Measurements from ENCODE around the gene DNAJB12. TPM values are rescaled to one million over a fixed set of nuclear protein-coding genes. Genes with fewer than 3 reads are reported as not detected.
"Not testable (repeated sequence)": the region's sequence is repeated elsewhere in the genome, so short reads cannot be mapped to it uniquely, and the experiment has no call there.

Gene DNAJB12
- total and polyA plus RNA-seq, 8 donors, result 14.6 to 22.0 (median 18.8) TPM

GRCh38 chr10:72303424-72304128 is 51.1 kb downstream of the DNAJB12 start:
- no peak for FAIRE-seq
- TF ChIP-seq CTCF (IDR thresholded peaks at IDR 0.05), result no peak
- H3K9me3 ChIP-seq, result no peaks in the 10 kb centered on the region
- H3K27me3 ChIP-seq, result no peaks in the 10 kb centered on the region
- no peak overlapping the region for H3K27ac ChIP-seq
- no peaks in the 10 kb centered on the region for H3K36me3 ChIP-seq
- intact Hi-C loops (cut with DNase I), result no loop called here
- peaks cover 0 to 6% (median 0%) of the 10 kb centered on the region in 3 donors for H3K4me1 ChIP-seq
- 83 to 89% methylated on average over 8 of the region's 8 CpGs for WGBS, 2 donors
- no peak overlapping the region for H3K4me3 ChIP-seq
- no peak for DNase-seq
- no peak for ATAC-seq

- 86 to 90% methylated on average over 16 of the region's 16 CpGs for WGBS, 2 donors
- no peaks in the 10 kb centered on the region for H3K27me3 ChIP-seq
- intact Hi-C loops (cut with DNase I), result no loop called here
- DNase-seq (peak in 1 of 6 donors; percentile 56), FAIRE-seq (no peak), ATAC-seq (no peak)
- H3K27ac ChIP-seq, result peak overlapping the region; percentile 22 to 93 (median 90)
- H3K9me3 ChIP-seq, result no peaks in the 10 kb centered on the region
- no peaks in the 10 kb centered on the region for H3K36me3 ChIP-seq
- H3K4me1 ChIP-seq, result peaks cover 0 to 11% (median 11%) of the 10 kb centered on the region in 3 donors
- TF ChIP-seq CTCF (IDR thresholded peaks at IDR 0.05), result no peak
- no peak overlapping the region for H3K4me3 ChIP-seq
These were observed 55.9 kb downstream of the DNAJB12 start for GRCh38 chr10:72298592-72299519.

- FAIRE-seq, result no peak
- DNase-seq, result peak; percentile 91 to 98 (median 96)
- Histone ChIP-seq H3K4me1 (peaks cover 0 to 11% (median 11%) of the 10 kb centered on the region in 3 donors), H3K9me3 (no peaks in the 10 kb centered on the region), H3K27ac (peak overlapping the region; percentile 77 to 93 (median 90)), H3K4me3 (peak overlapping the region; percentile 33 to 67 (median 53)), H3K27me3 (no peaks in the 10 kb centered on the region), H3K36me3 (no peaks in the 10 kb centered on the region)
- peak; percentile 94 to 97 (median 96) for ATAC-seq
- WGBS, 2 donors, result 11 to 12% methylated on average over 54 to 55 of the region's 55 CpGs
- intact Hi-C loops (cut with DNase I), result no loop called here
- no peak for TF ChIP-seq CTCF (IDR thresholded peaks at IDR 0.05)
These were observed 56.7 kb downstream of the DNAJB12 start for GRCh38 chr10:72297805-72298591.

- no peak for TF ChIP-seq CTCF (IDR thresholded peaks at IDR 0.05)
- Histone ChIP-seq H3K36me3 (no peaks in the 10 kb centered on the region), H3K27ac (peak overlapping the region; percentile 77 to 93 (median 90)), H3K4me3 (peak overlapping the region; percentile 33 to 67 (median 53)), H3K27me3 (no peaks in the 10 kb centered on the region), H3K4me1 (peaks cover 0 to 11% (median 11%) of the 10 kb centered on the region in 3 donors), H3K9me3 (no peaks in the 10 kb centered on the region)
- FAIRE-seq (no peak), ATAC-seq (peak; percentile 25 to 76 (median 46)), DNase-seq (peak in 5 of 6 donors; percentile 52 to 85 (median 67))
- WGBS, 2 donors, result 9 to 11% methylated on average over 30 of the region's 30 CpGs
- intact Hi-C loops (cut with DNase I), result no loop called here
These were observed 57.4 kb downstream of the DNAJB12 start for GRCh38 chr10:72297281-72297804.

- ATAC-seq; intact Hi-C loops (cut with DNase I); H3K9me3 ChIP-seq; H3K36me3 ChIP-seq; H3K27me3 ChIP-seq; DNase-seq; FAIRE-seq: not testable (repeated sequence)
- WGBS, 2 donors, result 82% methylated on average over 16 to 19 of the region's 19 CpGs
- Histone ChIP-seq H3K27ac (peak overlapping the region in 3 of 4 donors; percentile 87 to 93 (median 92)), H3K4me1 (peaks cover 0 to 11% (median 11%) of the 10 kb centered on the region in 3 donors), H3K4me3 (peak overlapping the region in 2 of 4 donors; percentile 64 to 67)
These were observed 57.9 kb downstream of the DNAJB12 start for GRCh38 chr10:72296829-72297280.

Measured in pancreas (tissue), 10 donors.